ENCODE data around the gene TRRAP. TPM values are rescaled to one million over a fixed set of nuclear protein-coding genes. Genes with fewer than 3 reads are reported as not detected.

The TRRAP gene
- polyA plus RNA-seq, 1 donor (not counting 4 experiments of a cell fraction or from before 2014, with no cell fraction given) = 6.1 TPM

GRCh38 chr7:98869597-98870120 lies 8.7 kb upstream of the TRRAP start, which contains the start of gene TMEM130:
TMEM130 (minus strand) TSS chr7:98870014; CDS start chr7:98869861, 153 bp downstream.
- no peak within 1 kb of the TSS for H3K27ac ChIP-seq (ENCODE audit: control insufficient read depth, insufficient read depth, low read length)
- H3K79me2 ChIP-seq (ENCODE audit: control insufficient read depth, insufficient read depth, low read length) = no peaks in the 10 kb centered on the region
- H4K20me1 ChIP-seq (ENCODE audit: control insufficient read depth, extremely low read depth, insufficient read depth, low read length) = no peaks in the 10 kb centered on the region
- H3K36me3 ChIP-seq (ENCODE audit: control insufficient read depth in 2 of 2, extremely low read depth in 1 of 2, insufficient read depth in 2 of 2, low read length in 2 of 2) = no peaks in the 10 kb centered on the region
- peaks cover 38% of the 10 kb centered on the region for H3K27me3 ChIP-seq (ENCODE audit: control insufficient read depth, extremely low read depth, insufficient read depth, low read length)
- TF ChIP-seq EZH2 (IDR thresholded peaks at IDR 0.05; ENCODE audit: low read length) (peak; percentile 72), CTCF (optimal IDR thresholded peaks at IDR 0.05 in 1 of 3, IDR thresholded peaks at IDR 0.05 in 1 of 3, conservative IDR thresholded peaks at IDR 0.05 in 1 of 3; ENCODE audit: extremely low read depth in 1 of 3, insufficient read depth in 2 of 3, low read length in 3 of 3) (no peak)
- FAIRE-seq (no peak), DNase-seq (ENCODE audit: low read depth, low spot score) (no peak)
- no peaks in the 10 kb centered on the region for H3K9me3 ChIP-seq (ENCODE audit: control insufficient read depth, low read depth, low read length)
- no peak within 1 kb of the TSS for H2AFZ ChIP-seq (ENCODE audit: control insufficient read depth, low read length)
- no peaks in the 10 kb centered on the region for H3K4me1 ChIP-seq (ENCODE audit: control insufficient read depth, extremely low read depth, insufficient read depth, low read length)
- dilution Hi-C loops (cut with MboI; ENCODE audit: extremely low pct_ligation_motif_present, low sequenced_read_pairs) = no loop called here
- peak within 1 kb of the TSS; percentile 37 for H3K4me2 ChIP-seq (ENCODE audit: control insufficient read depth, extremely low read depth, insufficient read depth, low read depth, low read length)
- peak within 1 kb of the TSS; percentile 23 to 35 (median 27) for H3K4me3 ChIP-seq (ENCODE audit: control insufficient read depth in 2 of 3, extremely low read depth in 1 of 3, insufficient read depth in 2 of 3, low read depth in 1 of 3, low read length in 3 of 3)
- H3K9ac ChIP-seq (ENCODE audit: control insufficient read depth, extremely low read depth, insufficient read depth, low read length) = no peak within 1 kb of the TSS
- no peaks in the 10 kb centered on the region for H3K9me1 ChIP-seq (ENCODE audit: control insufficient read depth, extremely low read depth, insufficient read depth, low read length)

GRCh38 chr7:98870121-98870651 lies 8.1 kb upstream of the TRRAP start:
- FAIRE-seq (no peak), DNase-seq (ENCODE audit: low read depth, low spot score) (no peak)
- Histone ChIP-seq H3K4me1 (ENCODE audit: control insufficient read depth, extremely low read depth, insufficient read depth, low read length) (no peaks in the 10 kb centered on the region), H3K4me3 (ENCODE audit: control insufficient read depth in 2 of 3, extremely low read depth in 1 of 3, insufficient read depth in 2 of 3, low read depth in 1 of 3, low read length in 3 of 3) (peak overlapping the region; percentile 23 to 35 (median 27)), H2AFZ (ENCODE audit: control insufficient read depth, low read length) (no peak overlapping the region), H3K4me2 (ENCODE audit: control insufficient read depth, extremely low read depth, insufficient read depth, low read depth, low read length) (peak overlapping the region; percentile 37), H3K9ac (ENCODE audit: control insufficient read depth, extremely low read depth, insufficient read depth, low read length) (no peak overlapping the region), H3K36me3 (ENCODE audit: control insufficient read depth in 2 of 2, extremely low read depth in 1 of 2, insufficient read depth in 2 of 2, low read length in 2 of 2) (no peaks in the 10 kb centered on the region), H3K9me3 (ENCODE audit: control insufficient read depth, low read depth, low read length) (no peaks in the 10 kb centered on the region), H3K27ac (ENCODE audit: control insufficient read depth, insufficient read depth, low read length) (no peak overlapping the region), H4K20me1 (ENCODE audit: control insufficient read depth, extremely low read depth, insufficient read depth, low read length) (no peaks in the 10 kb centered on the region), H3K79me2 (ENCODE audit: control insufficient read depth, insufficient read depth, low read length) (no peaks in the 10 kb centered on the region), H3K27me3 (ENCODE audit: control insufficient read depth, extremely low read depth, insufficient read depth, low read length) (peaks cover 36% of the 10 kb centered on the region), H3K9me1 (ENCODE audit: control insufficient read depth, extremely low read depth, insufficient read depth, low read length) (no peaks in the 10 kb centered on the region)
- no peak for TF ChIP-seq EZH2 (IDR thresholded peaks at IDR 0.05; ENCODE audit: low read length)
- no peak for TF ChIP-seq CTCF (optimal IDR thresholded peaks at IDR 0.05 in 1 of 3, IDR thresholded peaks at IDR 0.05 in 1 of 3, conservative IDR thresholded peaks at IDR 0.05 in 1 of 3; ENCODE audit: extremely low read depth in 1 of 3, insufficient read depth in 2 of 3, low read length in 3 of 3)
- dilution Hi-C loops (cut with MboI; ENCODE audit: extremely low pct_ligation_motif_present, low sequenced_read_pairs) = no loop called here
